ENCODE results near the gene TMED4.

- TF ChIP-seq CTCF (IDR thresholded peaks at IDR 0.05; ENCODE audit: poor library complexity, severe bottlenecking) = no peak
- no peak for TF ChIP-seq POLR2AphosphoS5 (IDR thresholded peaks at IDR 0.05)
- TF ChIP-seq EP300 (conservative IDR thresholded peaks at IDR 0.05; ENCODE audit: poor library complexity, severe bottlenecking) = no peak
- TF ChIP-seq EZH2 (IDR thresholded peaks at IDR 0.05; ENCODE audit: borderline replicate concordance, insufficient read depth, low read length, poor library complexity, severe bottlenecking) = no peak
- no peak for TF ChIP-seq MXI1 (conservative IDR thresholded peaks at IDR 0.05; ENCODE audit: poor library complexity, severe bottlenecking)
- TF ChIP-seq, protein P1, sequence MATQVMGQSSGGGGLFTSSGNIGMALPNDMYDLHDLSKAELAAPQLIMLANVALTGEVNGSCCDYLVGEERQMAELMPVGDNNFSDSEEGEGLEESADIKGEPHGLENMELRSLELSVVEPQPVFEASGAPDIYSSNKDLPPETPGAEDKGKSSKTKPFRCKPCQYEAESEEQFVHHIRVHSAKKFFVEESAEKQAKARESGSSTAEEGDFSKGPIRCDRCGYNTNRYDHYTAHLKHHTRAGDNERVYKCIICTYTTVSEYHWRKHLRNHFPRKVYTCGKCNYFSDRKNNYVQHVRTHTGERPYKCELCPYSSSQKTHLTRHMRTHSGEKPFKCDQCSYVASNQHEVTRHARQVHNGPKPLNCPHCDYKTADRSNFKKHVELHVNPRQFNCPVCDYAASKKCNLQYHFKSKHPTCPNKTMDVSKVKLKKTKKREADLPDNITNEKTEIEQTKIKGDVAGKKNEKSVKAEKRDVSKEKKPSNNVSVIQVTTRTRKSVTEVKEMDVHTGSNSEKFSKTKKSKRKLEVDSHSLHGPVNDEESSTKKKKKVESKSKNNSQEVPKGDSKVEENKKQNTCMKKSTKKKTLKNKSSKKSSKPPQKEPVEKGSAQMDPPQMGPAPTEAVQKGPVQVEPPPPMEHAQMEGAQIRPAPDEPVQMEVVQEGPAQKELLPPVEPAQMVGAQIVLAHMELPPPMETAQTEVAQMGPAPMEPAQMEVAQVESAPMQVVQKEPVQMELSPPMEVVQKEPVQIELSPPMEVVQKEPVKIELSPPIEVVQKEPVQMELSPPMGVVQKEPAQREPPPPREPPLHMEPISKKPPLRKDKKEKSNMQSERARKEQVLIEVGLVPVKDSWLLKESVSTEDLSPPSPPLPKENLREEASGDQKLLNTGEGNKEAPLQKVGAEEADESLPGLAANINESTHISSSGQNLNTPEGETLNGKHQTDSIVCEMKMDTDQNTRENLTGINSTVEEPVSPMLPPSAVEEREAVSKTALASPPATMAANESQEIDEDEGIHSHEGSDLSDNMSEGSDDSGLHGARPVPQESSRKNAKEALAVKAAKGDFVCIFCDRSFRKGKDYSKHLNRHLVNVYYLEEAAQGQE (IDR thresholded peaks at IDR 0.05; ENCODE audit: borderline replicate concordance) = no peak
- TF ChIP-seq RAD21 (conservative IDR thresholded peaks at IDR 0.05) = no peak
- no peak for TF ChIP-seq TAF1 (IDR thresholded peaks at IDR 0.05; ENCODE audit: low read depth)
- TF ChIP-seq SMC3 (conservative IDR thresholded peaks at IDR 0.05; ENCODE audit: poor library complexity) = no peak
Measured at GRCh38 chr7:44536090-44536489, 45.9 kb downstream of the TMED4 start.
